ENCODE measurements around the gene ITPR2.

Gene ITPR2

GRCh38 chr12:26338586-26339572 lies 494.1 kb downstream of the ITPR2 start:
- ChIA-PET CTCF (interaction anchor here (0.6 to 1.1 kb wide), 2 partner anchors 217 to 221 kb away, joined by 3 to 4 read pairs; no protein-coding TSS in a partner anchor), POLR2A (ENCODE audit: low non-redundant PET) (no interaction called here)
- no peak overlapping the region for H3K27ac ChIP-seq
- TF ChIP-seq CTCF (conservative IDR thresholded peaks at IDR 0.05; ENCODE audit: low read depth): no peak
- peak; percentile 62 for DNase-seq (ENCODE audit: low spot score)

- CTCF ChIA-PET: interaction anchor here (0.6 kb wide), 1 partner anchor 937 kb away, joined by 3 read pairs; no protein-coding TSS in a partner anchor
- no peak overlapping the region for H3K27ac ChIP-seq
- POLR2A ChIA-PET (ENCODE audit: low non-redundant PET): no interaction called here
- DNase-seq (ENCODE audit: low spot score): no peak
- TF ChIP-seq CTCF (conservative IDR thresholded peaks at IDR 0.05; ENCODE audit: low read depth): no peak
Observed at GRCh38 chr12:26335651-26336050, 497.3 kb downstream of the ITPR2 start.

GRCh38 chr12:26334621-26335124 lies 498.3 kb downstream of the ITPR2 start:
- CTCF ChIA-PET: no interaction called here
- TF ChIP-seq CTCF (conservative IDR thresholded peaks at IDR 0.05; ENCODE audit: low read depth): no peak
- DNase-seq (ENCODE audit: low spot score): no peak
- POLR2A ChIA-PET (ENCODE audit: low non-redundant PET): interaction anchor here (0.6 kb wide), 1 partner anchor 11 kb away, joined by 4 read pairs; no protein-coding TSS in a partner anchor
- no peak overlapping the region for H3K27ac ChIP-seq

- H3K27ac ChIP-seq: no peak overlapping the region
- no peak for DNase-seq (ENCODE audit: low spot score)
- POLR2A ChIA-PET (ENCODE audit: low non-redundant PET): no interaction called here
- no peak for TF ChIP-seq CTCF (conservative IDR thresholded peaks at IDR 0.05; ENCODE audit: low read depth)
- CTCF ChIA-PET: no interaction called here
Observed at GRCh38 chr12:26331960-26332359, 501.0 kb downstream of the ITPR2 start.

- no peak for DNase-seq (ENCODE audit: low spot score)
- CTCF ChIA-PET: no interaction called here
- no peak for TF ChIP-seq CTCF (conservative IDR thresholded peaks at IDR 0.05; ENCODE audit: low read depth)
- H3K27ac ChIP-seq: no peak overlapping the region
- POLR2A ChIA-PET (ENCODE audit: low non-redundant PET): no interaction called here
Observed at GRCh38 chr12:26331136-26331535, 501.9 kb downstream of the ITPR2 start.

GRCh38 chr12:26327975-26328644 lies 504.9 kb downstream of the ITPR2 start:
- CTCF ChIA-PET: interaction anchor here (0.7 kb wide), 1 partner anchor 64 kb away, joined by 3 read pairs; no protein-coding TSS in a partner anchor

More at GRCh38 chr12:26327975-26328644, 504.9 kb downstream of the ITPR2 start:
- DNase-seq (ENCODE audit: low spot score): no peak
- POLR2A ChIA-PET (ENCODE audit: low non-redundant PET): no interaction called here
- H3K27ac ChIP-seq: no peak overlapping the region
- TF ChIP-seq CTCF (conservative IDR thresholded peaks at IDR 0.05; ENCODE audit: low read depth): no peak

Measured in RWPE1 (cell line).